ENCODE results near the gene SPAG17. TPM values are rescaled to one million over a fixed set of nuclear protein-coding genes. Genes with fewer than 3 reads are reported as not detected.

The SPAG17 gene
- total RNA-seq, 6 donors from 2014 or later = 0.26 to 94.3 (median 11.3) TPM

- ATAC-seq (ENCODE audit: low FRiP score in 2 of 2) (no peak), DNase-seq (no peak)
- Histone ChIP-seq H3K4me3 (no peak overlapping the region), H3K27ac (no peak overlapping the region), H3K36me3 (no peaks in the 10 kb centered on the region), H3K27me3 (no peaks in the 10 kb centered on the region), H3K4me1 (no peaks in the 10 kb centered on the region), H3K9me3 (no peaks in the 10 kb centered on the region)
- no peak for TF ChIP-seq POLR2A (IDR thresholded peaks at IDR 0.05)
- no peak for TF ChIP-seq EP300 (IDR thresholded peaks at IDR 0.05)
- TF ChIP-seq POLR2AphosphoS5 (IDR thresholded peaks at IDR 0.05) = no peak
- TF ChIP-seq CTCF (IDR thresholded peaks at IDR 0.05) = no peak
- 80 to 82% methylated on average over 3 of the region's 3 CpGs for WGBS, 2 donors
Observed at GRCh38 chr1:118104951-118105350, 80.1 kb downstream of the SPAG17 start.

GRCh38 chr1:118102445-118102844 lies 82.6 kb downstream of the SPAG17 start:
- TF ChIP-seq POLR2A (IDR thresholded peaks at IDR 0.05) = no peak
- no peak for TF ChIP-seq CTCF (IDR thresholded peaks at IDR 0.05)
- no peak for TF ChIP-seq POLR2AphosphoS5 (IDR thresholded peaks at IDR 0.05)
- no peak for TF ChIP-seq EP300 (IDR thresholded peaks at IDR 0.05)
- DNase-seq (no peak), ATAC-seq (ENCODE audit: low FRiP score in 2 of 2) (no peak)
- no peak overlapping the region for H3K27ac ChIP-seq
- H3K9me3 ChIP-seq = no peaks in the 10 kb centered on the region
- H3K27me3 ChIP-seq = no peaks in the 10 kb centered on the region
- no peaks in the 10 kb centered on the region for H3K4me1 ChIP-seq
- no peak overlapping the region for H3K4me3 ChIP-seq
- no peaks in the 10 kb centered on the region for H3K36me3 ChIP-seq
- WGBS, 2 donors = 86 to 88% methylated on average over 3 of the region's 3 CpGs

- no peak overlapping the region for H3K4me3 ChIP-seq
- H3K36me3 ChIP-seq = no peaks in the 10 kb centered on the region
- H3K9me3 ChIP-seq = no peaks in the 10 kb centered on the region
- H3K4me1 ChIP-seq = no peaks in the 10 kb centered on the region
- H3K27ac ChIP-seq = no peak overlapping the region
- H3K27me3 ChIP-seq = no peaks in the 10 kb centered on the region
- DNase-seq (no peak), ATAC-seq (ENCODE audit: low FRiP score in 2 of 2) (peak in 1 of 2 donors; percentile 48)
- 94 to 97% methylated on average over 1 of the region's 1 CpG for WGBS, 2 donors
- TF ChIP-seq POLR2A (IDR thresholded peaks at IDR 0.05) = no peak
Observed at GRCh38 chr1:118101999-118102398, 83.0 kb downstream of the SPAG17 start.

GRCh38 chr1:118101515-118101844 lies 83.5 kb downstream of the SPAG17 start:
- Histone ChIP-seq H3K27ac (no peak overlapping the region), H3K9me3 (no peaks in the 10 kb centered on the region), H3K4me3 (no peak overlapping the region), H3K36me3 (no peaks in the 10 kb centered on the region), H3K27me3 (no peaks in the 10 kb centered on the region), H3K4me1 (no peaks in the 10 kb centered on the region)
- TF ChIP-seq POLR2AphosphoS5 (IDR thresholded peaks at IDR 0.05) (no peak), CTCF (IDR thresholded peaks at IDR 0.05) (no peak), POLR2A (IDR thresholded peaks at IDR 0.05) (no peak), EP300 (IDR thresholded peaks at IDR 0.05) (no peak)
- peak in 1 of 2 donors; percentile 76 for ATAC-seq (ENCODE audit: low FRiP score in 2 of 2)
- 88 to 90% methylated on average over 9 of the region's 9 CpGs for WGBS, 2 donors
- DNase-seq = no peak

- Histone ChIP-seq H3K4me1 (no peaks in the 10 kb centered on the region), H3K27ac (no peak overlapping the region), H3K36me3 (no peaks in the 10 kb centered on the region), H3K27me3 (no peaks in the 10 kb centered on the region), H3K4me3 (no peak overlapping the region), H3K9me3 (no peaks in the 10 kb centered on the region)
- peak in 1 of 2 donors; percentile 31 for DNase-seq
- ATAC-seq (ENCODE audit: low FRiP score in 2 of 2) = peak in 1 of 2 donors; percentile 31
- TF ChIP-seq POLR2AphosphoS5 (IDR thresholded peaks at IDR 0.05) (no peak), POLR2A (IDR thresholded peaks at IDR 0.05) (no peak), CTCF (IDR thresholded peaks at IDR 0.05) (no peak), EP300 (IDR thresholded peaks at IDR 0.05) (no peak)
Observed at GRCh38 chr1:118100686-118101514, 84.1 kb downstream of the SPAG17 start.
